ENCODE measurements around the gene SLC9A9.

The SLC9A9 gene

DNA sequence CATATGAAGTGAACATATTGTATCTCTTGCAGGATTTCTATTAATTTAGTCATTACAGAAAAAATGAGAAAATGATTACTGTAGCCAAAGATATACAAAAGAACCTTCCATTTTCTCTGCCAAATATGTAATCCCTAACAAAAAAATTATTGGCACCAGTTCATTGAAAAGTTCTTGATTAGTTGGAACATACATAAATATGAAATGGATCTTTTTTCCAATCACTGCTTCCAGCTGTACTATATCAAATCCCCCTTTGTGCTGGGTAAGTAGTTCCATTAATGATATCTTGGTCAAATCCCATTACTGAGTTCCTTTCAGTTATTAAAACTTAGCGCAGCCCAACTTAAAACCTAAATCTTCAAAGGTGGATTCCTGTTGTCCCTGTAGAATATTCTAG lies 263.8 kb downstream of the SLC9A9 start:
- TF ChIP-seq Cebpa-rat (IDR thresholded peaks at IDR 0.05), result no peak
- no peaks in the 10 kb centered on the region for H3K27me3 ChIP-seq

DNA sequence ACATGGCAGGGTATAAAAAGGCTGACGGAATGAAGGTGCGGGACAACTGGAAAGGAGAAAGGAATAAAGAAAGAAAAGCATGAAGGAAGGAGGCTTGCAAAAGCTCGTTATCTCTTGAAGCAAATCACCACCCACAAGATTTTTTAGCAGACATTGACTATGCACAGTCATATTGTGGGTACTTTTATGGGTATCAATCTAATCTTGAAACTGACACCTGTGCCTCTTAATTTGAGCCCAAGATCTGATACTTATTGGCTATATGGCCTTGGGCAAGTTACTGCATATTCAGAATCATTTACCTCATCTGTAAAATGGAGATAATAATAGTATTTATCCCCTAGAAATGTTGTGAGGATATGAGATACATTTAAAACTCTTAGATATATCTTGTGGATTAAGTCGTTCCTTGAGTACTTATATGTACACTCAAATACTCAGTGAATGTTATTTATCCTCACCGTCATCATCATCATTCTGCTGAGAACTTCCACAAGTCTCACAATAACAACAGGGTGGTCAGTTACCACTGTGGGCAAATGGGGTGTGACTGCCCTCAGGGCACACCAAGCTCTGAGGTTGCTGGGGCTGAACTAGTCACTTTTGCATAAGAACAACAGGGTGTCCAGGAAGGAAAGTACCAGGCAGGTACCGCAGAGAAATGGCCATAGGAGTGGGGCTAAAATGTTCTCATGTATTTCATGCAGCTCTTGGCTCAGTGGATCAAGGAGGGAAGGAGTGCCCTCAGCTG lies 266.1 kb downstream of the SLC9A9 start:
- no peaks in the 10 kb centered on the region for H3K9me3 ChIP-seq
- H3K27me3 ChIP-seq, result no peaks in the 10 kb centered on the region
- no peak overlapping the region for H3K9ac ChIP-seq
- no peak overlapping the region for H3K4me3 ChIP-seq
- TF ChIP-seq Cebpa-rat (IDR thresholded peaks at IDR 0.05), result no peak
- H3K4me2 ChIP-seq, result no peak overlapping the region
- H4K20me1 ChIP-seq, result no peaks in the 10 kb centered on the region
- H3K27ac ChIP-seq, result no peak overlapping the region
- H3K4me1 ChIP-seq, result peaks cover 27% of the 10 kb centered on the region
- H3K36me3 ChIP-seq, result no peaks in the 10 kb centered on the region

More for the DNA sequence above, 263.8 kb downstream of the SLC9A9 start:
- Histone ChIP-seq H3K4me1 (peaks cover 40% of the 10 kb centered on the region), H3K27ac (peak overlapping the region; percentile 69), H3K36me3 (no peaks in the 10 kb centered on the region), H4K20me1 (no peaks in the 10 kb centered on the region), H3K4me3 (no peak overlapping the region), H3K4me2 (peak overlapping the region; percentile 76; the same call in 1 of the 2 replicates), H3K9me3 (no peaks in the 10 kb centered on the region), H3K9ac (no peak overlapping the region)

DNA sequence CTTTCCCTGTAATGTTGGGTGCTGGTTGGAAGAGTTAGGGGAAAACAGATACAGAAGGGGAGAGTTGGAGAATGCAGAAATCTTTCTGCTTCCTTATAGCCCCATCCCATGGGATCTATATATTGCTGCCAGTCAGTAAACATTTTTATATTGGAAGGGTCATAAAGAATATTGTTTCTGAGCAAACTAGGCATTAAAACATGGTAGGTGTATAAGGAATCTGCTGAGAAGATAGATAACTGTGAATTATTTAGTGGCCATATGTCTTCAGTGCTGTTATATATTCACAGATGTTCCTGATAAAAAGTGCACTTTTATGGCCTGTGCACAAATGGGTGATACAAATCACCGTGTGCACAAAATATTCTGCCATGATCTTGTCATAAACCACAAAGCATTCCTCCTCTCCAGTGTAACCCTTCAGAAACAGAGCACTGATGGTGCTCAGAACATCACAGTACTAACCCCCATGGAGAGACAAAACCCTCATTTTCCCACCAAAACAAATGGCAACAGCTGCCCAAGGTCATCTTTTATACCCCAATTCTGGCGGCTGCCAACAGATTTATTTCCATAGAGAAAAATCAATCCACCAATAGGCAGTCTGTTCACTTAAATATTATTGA lies 269.3 kb downstream of the SLC9A9 start:
- no peaks in the 10 kb centered on the region for H4K20me1 ChIP-seq
- no peaks in the 10 kb centered on the region for H3K27me3 ChIP-seq
- no peak overlapping the region for H3K9ac ChIP-seq
- H3K4me3 ChIP-seq, result no peak overlapping the region
- H3K9me3 ChIP-seq, result no peaks in the 10 kb centered on the region
- peaks cover 10% of the 10 kb centered on the region for H3K4me1 ChIP-seq
- H3K27ac ChIP-seq, result no peak overlapping the region
- TF ChIP-seq Cebpa-rat (IDR thresholded peaks at IDR 0.05), result no peak
- no peaks in the 10 kb centered on the region for H3K36me3 ChIP-seq
- no peak overlapping the region for H3K4me2 ChIP-seq

DNA sequence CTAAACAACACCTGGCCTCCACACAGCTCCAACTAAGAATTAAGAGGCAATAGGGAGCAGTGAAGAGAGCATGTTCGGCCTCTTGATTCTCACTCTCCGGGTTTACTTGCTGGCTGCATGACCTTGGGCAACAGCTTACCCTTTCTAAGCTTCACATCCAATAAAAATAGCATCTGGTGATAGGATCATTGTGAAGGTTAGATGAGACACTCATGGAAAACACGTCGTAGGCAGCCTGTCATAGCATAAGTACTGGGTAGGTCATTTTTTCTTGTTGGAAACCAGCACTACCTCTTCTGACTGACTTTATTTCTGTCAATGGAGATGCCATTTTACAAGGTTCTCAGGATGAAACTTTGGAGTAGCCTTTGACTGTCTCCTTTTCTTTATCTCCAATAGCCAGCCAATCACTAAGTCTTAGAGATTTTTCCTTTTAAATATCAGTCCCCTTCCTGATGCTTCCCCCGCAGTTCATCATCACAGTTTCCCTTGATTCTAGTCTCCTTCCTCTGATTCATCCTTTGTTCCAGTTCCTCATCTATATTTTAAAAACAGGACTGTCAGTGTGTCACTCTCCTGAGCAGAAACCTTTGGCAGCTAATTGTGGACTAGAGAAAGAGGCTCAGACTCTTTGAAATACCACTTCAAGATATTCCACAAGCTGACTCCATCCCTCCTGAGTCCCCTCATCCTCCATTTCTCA lies 271.5 kb downstream of the SLC9A9 start:
- Histone ChIP-seq H3K27ac (no peak overlapping the region), H3K9me3 (no peaks in the 10 kb centered on the region), H3K36me3 (no peaks in the 10 kb centered on the region), H3K27me3 (no peaks in the 10 kb centered on the region), H3K4me2 (no peak overlapping the region), H3K4me3 (no peak overlapping the region), H3K4me1 (peaks cover 16% of the 10 kb centered on the region), H4K20me1 (no peaks in the 10 kb centered on the region), H3K9ac (no peak overlapping the region)
- no peak for TF ChIP-seq Cebpa-rat (IDR thresholded peaks at IDR 0.05)

DNA sequence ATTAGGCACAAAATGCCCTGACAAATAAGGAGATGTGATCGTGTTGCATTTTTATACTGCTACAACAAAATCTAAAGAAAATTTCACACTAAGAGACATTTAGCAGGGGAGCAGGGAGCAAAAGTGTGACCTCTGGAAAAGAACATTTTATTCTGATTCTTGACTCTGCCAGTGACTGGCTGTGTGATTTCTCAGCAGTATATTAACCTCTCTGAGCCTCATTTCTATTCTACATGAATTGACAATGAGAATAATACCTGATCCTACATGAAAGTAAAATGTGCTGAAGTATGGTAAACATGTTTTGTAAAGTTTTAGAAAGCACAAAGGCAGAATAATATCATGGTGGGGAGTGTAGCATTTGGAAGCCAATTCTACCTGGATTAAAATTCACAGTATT lies 273.3 kb downstream of the SLC9A9 start:
- Histone ChIP-seq H3K9me3 (no peaks in the 10 kb centered on the region), H3K27me3 (no peaks in the 10 kb centered on the region), H3K9ac (no peak overlapping the region), H3K36me3 (no peaks in the 10 kb centered on the region), H3K4me3 (no peak overlapping the region), H3K27ac (no peak overlapping the region), H3K4me1 (peaks cover 25% of the 10 kb centered on the region), H4K20me1 (no peaks in the 10 kb centered on the region), H3K4me2 (peak overlapping the region; percentile 55)
- no peak for TF ChIP-seq Cebpa-rat (IDR thresholded peaks at IDR 0.05)

DNA sequence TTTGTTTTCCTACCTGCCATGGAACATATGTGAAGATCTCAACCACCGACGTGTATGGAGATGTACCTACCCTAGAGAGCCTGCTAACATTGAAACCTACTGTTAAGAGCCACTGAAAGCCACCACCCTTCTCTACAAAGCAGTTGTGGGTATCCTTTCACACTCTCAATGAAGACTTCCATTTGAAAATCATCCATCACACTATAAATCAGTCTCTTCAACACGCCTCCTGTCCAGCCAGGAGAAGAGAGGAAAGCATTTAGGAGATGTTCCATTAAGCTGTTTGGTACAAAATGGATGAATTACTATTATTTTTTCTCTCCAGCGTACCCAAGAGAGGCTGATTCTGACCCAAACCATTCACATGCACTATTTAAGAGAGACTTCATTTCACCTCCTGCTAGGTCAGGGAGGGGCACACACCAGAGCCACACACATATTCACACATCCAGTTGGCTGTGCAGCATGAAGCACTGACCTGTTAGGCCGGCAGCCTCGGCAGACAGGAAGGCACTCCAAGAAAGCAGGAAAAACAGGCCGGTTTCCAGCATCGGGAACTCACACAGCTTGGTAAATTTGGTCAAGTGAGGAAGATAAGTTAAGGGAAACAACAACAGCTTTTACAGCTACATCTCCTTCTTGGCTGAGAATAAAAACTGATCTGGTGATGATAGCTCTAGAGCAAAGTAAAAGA lies 274.5 kb downstream of the SLC9A9 start:
- Histone ChIP-seq H3K36me3 (no peaks in the 10 kb centered on the region), H3K27ac (no peak overlapping the region), H3K9me3 (no peaks in the 10 kb centered on the region), H3K9ac (no peak overlapping the region), H3K27me3 (no peaks in the 10 kb centered on the region), H4K20me1 (no peaks in the 10 kb centered on the region), H3K4me1 (peaks cover 25% of the 10 kb centered on the region), H3K4me3 (no peak overlapping the region), H3K4me2 (peak overlapping the region; percentile 55)
- no peak for TF ChIP-seq Cebpa-rat (IDR thresholded peaks at IDR 0.05)

DNA sequence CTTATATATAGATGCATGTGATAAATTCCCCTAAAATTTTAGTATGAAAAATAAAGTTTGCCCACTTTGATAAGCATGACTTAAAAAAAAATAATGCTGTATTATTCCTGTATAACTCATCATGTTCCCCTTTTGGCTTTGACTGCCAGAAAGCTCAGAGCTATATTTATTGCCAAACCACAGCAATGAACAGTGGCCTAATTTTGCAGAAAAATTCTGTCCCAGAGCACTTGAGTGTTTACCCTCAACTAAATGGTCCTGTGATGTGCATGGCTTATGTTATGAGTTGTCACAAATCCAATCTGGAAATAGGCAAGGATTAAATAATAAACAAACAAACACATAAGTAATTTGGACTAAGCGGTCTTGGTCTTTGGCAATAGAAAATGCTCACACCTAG lies 276.7 kb downstream of the SLC9A9 start:
- no peaks in the 10 kb centered on the region for H3K36me3 ChIP-seq
- H3K4me2 ChIP-seq, result peak overlapping the region; percentile 35; the same call in 1 of the 2 replicates
- H3K9me3 ChIP-seq, result no peaks in the 10 kb centered on the region
- H3K27me3 ChIP-seq, result no peaks in the 10 kb centered on the region
- no peak overlapping the region for H3K9ac ChIP-seq
- no peaks in the 10 kb centered on the region for H4K20me1 ChIP-seq
- no peak for TF ChIP-seq Cebpa-rat (IDR thresholded peaks at IDR 0.05)
- peaks cover 25% of the 10 kb centered on the region for H3K4me1 ChIP-seq
- no peak overlapping the region for H3K4me3 ChIP-seq
- no peak overlapping the region for H3K27ac ChIP-seq

DNA sequence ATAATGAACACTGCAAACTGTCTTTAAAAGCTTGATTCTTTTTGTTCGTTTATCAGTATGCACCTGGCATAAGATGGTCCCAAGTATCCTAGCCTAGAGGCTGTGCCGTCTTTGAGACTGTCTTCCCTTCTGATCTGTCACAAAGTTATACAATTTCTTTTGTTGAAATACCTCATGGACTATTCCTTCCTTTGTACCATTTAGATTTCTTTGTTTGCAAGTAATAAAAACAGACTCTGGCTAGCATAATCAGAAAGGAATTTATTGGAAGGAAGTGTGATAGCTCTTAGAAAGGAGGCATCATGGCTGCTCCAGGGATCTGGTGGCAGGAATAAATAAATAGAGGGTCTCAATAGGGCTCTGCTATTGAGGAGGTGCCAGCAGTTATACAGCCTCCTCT lies 280.4 kb downstream of the SLC9A9 start:
- Histone ChIP-seq H3K9ac (no peak overlapping the region), H3K4me2 (no peak overlapping the region)
- no peak for TF ChIP-seq Cebpa-rat (IDR thresholded peaks at IDR 0.05)

DNA sequence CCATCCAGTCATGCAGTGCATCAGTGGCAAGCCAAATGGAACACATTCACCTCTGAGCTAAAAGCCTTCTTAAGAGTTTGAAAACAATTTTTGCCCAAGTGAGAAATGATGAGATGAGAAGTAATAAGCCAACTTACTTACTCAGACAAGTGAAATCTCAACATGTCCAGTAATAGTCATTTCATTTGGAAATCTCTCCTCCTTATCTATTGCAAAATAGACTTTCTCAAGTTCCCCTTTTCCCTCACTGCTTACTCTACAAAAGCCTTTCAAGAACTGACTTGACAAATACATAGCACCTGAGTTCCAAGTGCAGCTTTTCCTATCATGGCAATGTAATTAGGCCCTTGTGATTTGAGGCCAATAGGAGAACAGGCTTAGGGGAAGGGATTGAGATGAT lies 282.3 kb downstream of the SLC9A9 start:
- H3K4me2 ChIP-seq, result no peak overlapping the region
- TF ChIP-seq Cebpa-rat (IDR thresholded peaks at IDR 0.05), result no peak
- no peak overlapping the region for H3K9ac ChIP-seq
- H3K9me3 ChIP-seq, result no peaks in the 10 kb centered on the region
- H3K4me1 ChIP-seq, result peaks cover 1% of the 10 kb centered on the region; the same call in 1 of the 2 replicates
- H3K27ac ChIP-seq, result no peak overlapping the region
- no peaks in the 10 kb centered on the region for H3K36me3 ChIP-seq
- H3K4me3 ChIP-seq, result no peak overlapping the region
- no peaks in the 10 kb centered on the region for H4K20me1 ChIP-seq
- H3K27me3 ChIP-seq, result no peaks in the 10 kb centered on the region

More for the DNA sequence above, 280.4 kb downstream of the SLC9A9 start:
- Histone ChIP-seq H3K9me3 (no peaks in the 10 kb centered on the region), H3K27me3 (no peaks in the 10 kb centered on the region), H3K4me1 (peaks cover 12% of the 10 kb centered on the region), H3K27ac (no peak overlapping the region), H4K20me1 (no peaks in the 10 kb centered on the region), H3K36me3 (no peaks in the 10 kb centered on the region), H3K4me3 (no peak overlapping the region)
